ENCODE measurements around the gene AGPAT2.

AGPAT2 gene

GRCh38 chr9:136660971-136661550 is 26.2 kb downstream of the AGPAT2 start:
- TF ChIP-seq POLR2AphosphoS5 (IDR thresholded peaks at IDR 0.05; ENCODE audit: low read depth, low read length) (no peak), FOXP2 (optimal IDR thresholded peaks at IDR 0.05; ENCODE audit: borderline replicate concordance, extremely low read depth, extremely low read length, insufficient read depth) (no peak), SIN3A (IDR thresholded peaks at IDR 0.05; ENCODE audit: borderline replicate concordance, insufficient read depth, low read length) (no peak), REST (IDR thresholded peaks at IDR 0.05; ENCODE audit: insufficient read depth in 1 of 2, low read depth in 2 of 2, low read length in 2 of 2) (no peak), TAF1 (IDR thresholded peaks at IDR 0.05; ENCODE audit: borderline replicate concordance, insufficient read depth, low read length) (no peak)

DNA sequence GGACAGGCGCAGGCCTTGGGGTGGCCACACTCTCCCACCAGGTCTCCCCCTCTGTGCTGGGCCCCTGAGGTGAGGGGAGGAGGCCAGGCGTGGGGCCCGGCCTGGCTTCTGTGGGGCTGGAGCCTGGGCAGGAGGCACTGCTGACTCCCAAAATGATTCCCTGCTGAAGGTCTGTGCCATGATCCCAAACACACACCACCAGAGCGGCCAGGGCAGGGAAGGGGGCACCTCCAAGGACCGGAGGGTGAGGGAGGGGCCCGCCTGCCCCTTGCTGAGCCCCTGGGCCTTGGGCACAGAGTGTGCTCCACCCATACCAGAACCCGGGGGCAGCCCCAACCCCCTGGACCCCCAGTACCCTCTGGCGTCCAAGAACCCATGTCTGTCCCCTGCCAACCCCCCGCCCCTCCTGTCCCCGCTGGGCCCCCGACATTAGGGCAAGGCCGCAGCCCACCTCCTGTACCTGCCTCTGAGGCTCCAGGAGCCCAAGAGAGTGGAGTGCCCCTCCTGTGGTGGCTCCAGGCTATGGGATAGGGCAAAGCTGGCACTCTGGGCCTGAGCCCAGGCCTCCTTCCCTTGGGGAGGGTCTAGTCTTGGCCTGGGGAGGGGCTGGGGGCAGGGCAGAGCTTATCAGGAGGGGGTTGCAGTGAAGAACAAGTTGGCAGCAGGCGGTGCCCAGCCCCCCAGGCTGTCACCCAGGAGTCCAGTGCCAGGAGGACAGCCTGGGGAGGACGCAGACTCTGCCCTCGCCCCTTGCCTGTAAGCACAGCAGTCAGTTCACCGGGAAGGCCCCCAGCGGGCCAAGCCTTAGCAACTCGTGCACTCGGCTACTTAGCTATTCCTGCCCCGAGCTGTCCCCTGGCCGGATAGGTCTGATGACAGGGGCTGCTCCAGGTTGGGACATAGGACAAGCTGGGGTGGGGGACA is 27.1 kb downstream of the AGPAT2 start:
- TF ChIP-seq REST (IDR thresholded peaks at IDR 0.05; ENCODE audit: insufficient read depth in 1 of 2, low read depth in 2 of 2, low read length in 2 of 2): no peak
- no peak for TF ChIP-seq FOXP2 (optimal IDR thresholded peaks at IDR 0.05; ENCODE audit: borderline replicate concordance, extremely low read depth, extremely low read length, insufficient read depth)
- TF ChIP-seq SIN3A (IDR thresholded peaks at IDR 0.05; ENCODE audit: borderline replicate concordance, insufficient read depth, low read length): no peak
- no peak for TF ChIP-seq TAF1 (IDR thresholded peaks at IDR 0.05; ENCODE audit: borderline replicate concordance, insufficient read depth, low read length)
- TF ChIP-seq POLR2AphosphoS5 (IDR thresholded peaks at IDR 0.05; ENCODE audit: low read depth, low read length): no peak

DNA sequence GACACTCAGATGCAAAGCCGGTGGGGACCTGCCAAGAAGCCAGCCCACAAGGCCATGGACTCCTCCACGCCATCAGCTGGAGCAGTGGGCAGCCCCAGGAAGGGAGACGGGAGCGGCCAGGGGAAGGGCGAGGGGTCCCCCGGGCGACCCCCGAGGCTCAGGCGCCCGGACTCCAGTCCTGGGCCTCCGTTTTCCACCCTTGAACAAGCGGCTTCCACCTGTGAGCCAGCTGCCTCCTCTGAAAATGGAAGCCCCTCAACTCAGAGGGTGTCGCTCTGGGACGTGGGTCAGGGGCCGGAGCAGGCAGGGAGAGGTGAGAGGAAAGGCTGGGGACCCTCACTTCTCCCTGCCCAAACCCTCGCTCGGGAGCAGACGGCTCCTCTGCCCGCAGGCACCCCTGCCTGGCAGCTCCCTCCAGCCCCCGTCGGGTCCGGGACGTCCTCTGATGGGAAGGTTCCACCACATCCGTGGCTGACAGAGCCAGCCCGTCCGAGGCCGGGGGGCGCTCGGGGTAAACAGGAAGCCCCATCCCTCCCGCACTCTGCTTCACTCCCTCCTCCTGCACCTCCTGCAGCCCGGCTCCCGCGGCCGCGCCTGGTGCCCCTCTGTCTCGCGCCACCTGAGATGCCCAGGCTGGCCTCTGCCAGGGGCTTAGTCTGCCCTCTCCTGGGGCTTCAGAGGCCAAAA is 28.3 kb downstream of the AGPAT2 start:
- no peak for TF ChIP-seq TAF1 (IDR thresholded peaks at IDR 0.05; ENCODE audit: borderline replicate concordance, insufficient read depth, low read length)
- no peak for TF ChIP-seq POLR2AphosphoS5 (IDR thresholded peaks at IDR 0.05; ENCODE audit: low read depth, low read length)
- no peak for TF ChIP-seq REST (IDR thresholded peaks at IDR 0.05; ENCODE audit: insufficient read depth in 1 of 2, low read depth in 2 of 2, low read length in 2 of 2)
- TF ChIP-seq SIN3A (IDR thresholded peaks at IDR 0.05; ENCODE audit: borderline replicate concordance, insufficient read depth, low read length): no peak
- TF ChIP-seq FOXP2 (optimal IDR thresholded peaks at IDR 0.05; ENCODE audit: borderline replicate concordance, extremely low read depth, extremely low read length, insufficient read depth): no peak

- TF ChIP-seq POLR2AphosphoS5 (IDR thresholded peaks at IDR 0.05; ENCODE audit: low read depth, low read length) (no peak), SIN3A (IDR thresholded peaks at IDR 0.05; ENCODE audit: borderline replicate concordance, insufficient read depth, low read length) (no peak), FOXP2 (optimal IDR thresholded peaks at IDR 0.05; ENCODE audit: borderline replicate concordance, extremely low read depth, extremely low read length, insufficient read depth) (no peak), TAF1 (IDR thresholded peaks at IDR 0.05; ENCODE audit: borderline replicate concordance, insufficient read depth, low read length) (no peak), REST (IDR thresholded peaks at IDR 0.05; ENCODE audit: insufficient read depth in 1 of 2, low read depth in 2 of 2, low read length in 2 of 2) (no peak)
Observed at GRCh38 chr9:136657974-136658848, 29.0 kb downstream of the AGPAT2 start.

Data from PFSK-1 (cell line).